Esophagus (tissue), 2 donors: ENCODE results near the gene MAGEB4. TPM values are rescaled to one million over a fixed set of nuclear protein-coding genes. Genes with fewer than 3 reads are reported as not detected.
"Not testable (repeated sequence)": the region's sequence is repeated elsewhere in the genome, so short reads cannot be mapped to it uniquely, and the experiment has no call there.

Source experiments
- H3K27ac ChIP-seq, 2 donors: one replicate each; pipeline ENCODE4 v1.5.1; 2013; ENCODE audit warnings: low read depth in 2 of 2, mild to moderate bottlenecking in 2 of 2, inconsistent platforms in 1 of 2, low read length in 1 of 2, moderate library complexity in 1 of 2
- H3K27me3 ChIP-seq, 2 donors: one replicate each; pipeline ENCODE4 v1.6.1; 2013; ENCODE audit warnings: low read length in 2 of 2, control low read depth in 1 of 2, mild to moderate bottlenecking in 1 of 2; ENCODE audit not compliant: insufficient read depth in 2 of 2, control insufficient read depth in 1 of 2
- H3K36me3 ChIP-seq, 2 donors: one replicate each; pipeline ENCODE4 v1.6.1; 2013; ENCODE audit warnings: low read length in 1 of 2; ENCODE audit not compliant: control insufficient read depth in 2 of 2, insufficient read depth in 2 of 2
- H3K4me1 ChIP-seq, 2 donors: one replicate each; pipeline ENCODE4 v1.6.1; 2013; ENCODE audit warnings: low read length in 1 of 2; ENCODE audit not compliant: control insufficient read depth in 2 of 2, insufficient read depth in 2 of 2
- H3K4me3 ChIP-seq, 2 donors: one replicate each; pipeline ENCODE4 v1.5.1; 2013; ENCODE audit warnings: low read length in 2 of 2, mild to moderate bottlenecking in 2 of 2, low read depth in 1 of 2, moderate library complexity in 1 of 2
- H3K9me3 ChIP-seq, 2 donors: one replicate each; pipeline ENCODE4 v1.6.1; 2013; ENCODE audit warnings: mild to moderate bottlenecking in 2 of 2, low read depth in 1 of 2, low read length in 1 of 2, moderate library complexity in 1 of 2; ENCODE audit not compliant: control insufficient read depth in 2 of 2, insufficient read depth in 1 of 2
- WGBS, 2 donors: extraction: QIAGEN DNeasy Blood & Tissue Kit; methylation state at CpG; one replicate each; pipeline ENCODE4 v1.1.7; 2013; 5-methylcytosine and 5-hydroxymethylcytosine counted together
- polyA plus RNA-seq, 2 donors: library from polyadenylated mRNA; stranded (reverse); fragments of 200-250 nt; gene quantifications; one replicate each; pipeline ENCODE4 v1.2.3, GENCODE V29; 2013
- donor health status: healthy with polysubstance abuse.
- donor health status: Bipolar disorder and iron deficiency.

MAGEB4 gene, protein sequence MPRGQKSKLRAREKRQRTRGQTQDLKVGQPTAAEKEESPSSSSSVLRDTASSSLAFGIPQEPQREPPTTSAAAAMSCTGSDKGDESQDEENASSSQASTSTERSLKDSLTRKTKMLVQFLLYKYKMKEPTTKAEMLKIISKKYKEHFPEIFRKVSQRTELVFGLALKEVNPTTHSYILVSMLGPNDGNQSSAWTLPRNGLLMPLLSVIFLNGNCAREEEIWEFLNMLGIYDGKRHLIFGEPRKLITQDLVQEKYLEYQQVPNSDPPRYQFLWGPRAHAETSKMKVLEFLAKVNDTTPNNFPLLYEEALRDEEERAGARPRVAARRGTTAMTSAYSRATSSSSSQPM
- not detected for polyA plus RNA-seq

DNA sequence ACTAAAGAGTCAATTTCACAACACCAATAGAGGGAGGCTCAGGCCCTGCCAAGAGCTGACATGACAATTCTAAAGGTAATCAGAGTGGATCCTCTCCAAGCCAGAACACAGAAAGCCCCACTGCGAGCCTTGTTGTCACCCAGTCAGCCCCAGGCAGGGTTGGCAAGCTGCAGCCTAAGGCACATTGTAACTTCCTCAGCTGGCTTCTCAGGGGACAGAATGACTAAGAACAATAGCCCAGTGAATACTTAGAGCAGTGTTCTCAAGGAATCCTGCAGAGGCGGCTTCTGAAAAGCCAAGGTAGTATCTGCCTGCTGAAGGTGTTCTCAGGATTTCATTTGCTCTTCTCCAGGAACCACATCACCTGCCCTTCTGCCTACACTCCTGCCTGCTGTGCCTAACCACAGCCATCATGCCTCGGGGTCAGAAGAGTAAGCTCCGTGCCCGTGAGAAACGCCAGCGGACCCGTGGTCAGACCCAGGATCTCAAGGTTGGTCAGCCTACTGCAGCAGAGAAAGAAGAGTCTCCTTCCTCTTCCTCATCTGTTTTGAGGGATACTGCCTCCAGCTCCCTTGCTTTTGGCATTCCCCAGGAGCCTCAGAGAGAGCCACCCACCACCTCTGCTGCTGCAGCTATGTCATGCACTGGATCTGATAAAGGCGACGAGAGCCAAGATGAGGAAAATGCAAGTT lies at the start of gene MAGEB4:
MAGEB4 (plus strand) TSS at position 277 of the 692 bp plus-strand sequence; CDS start at position 413, 136 bp downstream.
- Histone ChIP-seq H3K27ac (no peak within 1 kb of the TSS), H3K9me3 (peaks cover 0 to 4% of the 10 kb centered on the region in 2 donors), H3K36me3 (no peaks in the 10 kb centered on the region), H3K4me1 (no peaks in the 10 kb centered on the region), H3K4me3 (no peak within 1 kb of the TSS), H3K27me3 (no peaks in the 10 kb centered on the region)
- WGBS, 2 donors, result 81 to 83% methylated on average over 10 of the region's 10 CpGs

DNA sequence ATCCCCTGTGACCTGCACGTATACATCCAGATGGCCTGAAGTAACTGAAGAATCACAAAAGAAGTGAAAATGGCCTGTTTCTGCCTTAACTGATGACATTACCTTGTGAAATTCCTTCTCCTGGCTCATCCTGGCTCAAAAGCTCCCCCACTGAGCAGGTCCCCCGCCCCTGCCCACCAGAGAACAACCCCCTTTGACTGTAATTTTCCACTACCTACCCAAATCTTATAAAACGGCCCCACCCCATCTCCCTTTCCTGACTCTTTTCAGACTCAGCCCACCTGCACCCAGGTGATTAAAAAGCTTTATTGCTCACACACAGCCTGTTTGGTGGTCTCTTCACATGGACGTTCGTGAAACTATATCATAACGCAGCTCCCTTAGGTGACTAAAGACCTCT lies 47.9 kb upstream of the MAGEB4 start:
- H3K4me3 ChIP-seq, H3K9me3 ChIP-seq, H3K4me1 ChIP-seq, H3K36me3 ChIP-seq, H3K27me3 ChIP-seq, H3K27ac ChIP-seq: not testable (repeated sequence)
- 49 to 55% methylated on average over 6 of the region's 6 CpGs for whole genome bisulfite sequencing, 2 donors

DNA sequence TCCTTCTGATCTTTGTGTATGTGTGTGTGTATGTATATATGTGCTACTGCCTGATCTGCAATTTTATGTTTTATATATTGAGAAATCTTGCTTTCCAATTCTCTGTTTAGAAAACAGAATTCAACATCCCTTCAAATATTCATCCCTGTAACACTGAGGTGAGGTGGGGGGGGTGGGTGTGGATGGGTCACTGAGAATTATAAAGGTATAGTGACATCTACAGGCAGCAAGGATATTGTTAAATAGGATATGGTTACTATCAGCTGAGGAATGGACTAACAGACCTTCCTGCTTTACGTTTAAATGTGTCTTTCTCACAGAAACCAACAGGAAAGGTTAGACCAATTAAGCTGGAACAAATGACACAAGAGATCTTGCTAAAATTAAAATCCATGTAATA lies 45.5 kb upstream of the MAGEB4 start:
- Histone ChIP-seq H3K27ac (no peak overlapping the region), H3K36me3 (no peaks in the 10 kb centered on the region), H3K9me3 (no peaks in the 10 kb centered on the region), H3K4me1 (no peaks in the 10 kb centered on the region), H3K4me3 (no peak overlapping the region), H3K27me3 (no peaks in the 10 kb centered on the region)
- whole genome bisulfite sequencing, 2 donors, result 13 to 14% methylated on average over 1 of the region's 1 CpG

DNA sequence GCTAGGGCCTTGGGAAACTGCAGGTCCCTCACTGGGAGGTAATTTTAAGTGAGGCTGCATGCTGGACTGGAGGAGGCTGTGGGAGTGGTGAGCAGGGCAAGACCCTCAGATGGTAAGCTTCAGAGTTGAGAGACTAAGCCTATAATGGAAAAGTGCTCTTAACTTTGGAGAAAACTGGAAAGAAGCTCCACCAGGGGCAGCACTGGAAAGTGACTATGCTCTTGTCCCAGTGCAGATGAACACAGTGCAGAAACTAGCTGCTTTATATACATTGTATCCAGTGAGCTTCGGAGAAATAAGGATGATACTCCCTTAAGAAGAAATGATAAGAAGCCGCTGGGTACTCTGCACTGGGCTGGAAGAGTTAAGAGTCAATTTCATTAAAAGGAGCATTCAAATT lies 29.6 kb upstream of the MAGEB4 start:
- Histone ChIP-seq H3K36me3 (no peaks in the 10 kb centered on the region), H3K4me1 (no peaks in the 10 kb centered on the region), H3K9me3 (peaks cover 0 to 3% of the 10 kb centered on the region in 2 donors), H3K4me3 (no peak overlapping the region), H3K27me3 (no peaks in the 10 kb centered on the region), H3K27ac (no peak overlapping the region)
- 74 to 84% methylated on average over 2 of the region's 2 CpGs for WGBS, 2 donors

DNA sequence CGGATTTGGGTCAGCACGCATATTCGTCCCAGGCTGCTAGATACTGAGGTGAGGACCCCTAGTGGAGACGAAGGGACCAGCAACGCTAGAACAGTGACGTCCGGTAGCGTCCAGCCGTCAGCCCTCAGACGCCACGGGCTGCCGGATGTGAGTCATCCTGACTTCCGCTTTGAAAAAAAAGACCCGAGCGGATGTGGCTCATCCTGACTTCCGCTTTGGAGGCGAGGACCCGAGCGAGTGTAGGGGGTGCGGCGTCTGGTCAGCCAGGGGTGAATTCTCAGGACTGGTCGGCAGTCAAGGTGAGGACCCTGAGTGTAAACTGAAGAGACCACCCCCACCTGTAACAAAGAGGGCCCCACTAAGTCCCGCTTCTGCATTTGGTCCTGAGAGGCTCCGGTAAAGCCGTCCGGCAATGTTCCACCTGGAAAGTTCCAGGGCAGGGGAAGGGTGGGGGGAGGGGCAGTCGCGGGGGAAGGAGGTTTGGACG lies 26.4 kb upstream of the MAGEB4 start, which contains the start of gene MAGEB2:
MAGEB2 (plus strand) TSS at position 207 of the 487 bp plus-strand sequence. CDS start 3,018 bp downstream, outside the sequence.
- Histone ChIP-seq H3K27ac (no peak within 1 kb of the TSS), H3K4me3 (no peak within 1 kb of the TSS), H3K27me3 (no peaks in the 10 kb centered on the region), H3K4me1 (no peaks in the 10 kb centered on the region), H3K36me3 (no peaks in the 10 kb centered on the region), H3K9me3 (peaks cover 0 to 3% of the 10 kb centered on the region in 2 donors)
- 85 to 93% methylated on average over 29 of the region's 29 CpGs for WGBS, 2 donors

DNA sequence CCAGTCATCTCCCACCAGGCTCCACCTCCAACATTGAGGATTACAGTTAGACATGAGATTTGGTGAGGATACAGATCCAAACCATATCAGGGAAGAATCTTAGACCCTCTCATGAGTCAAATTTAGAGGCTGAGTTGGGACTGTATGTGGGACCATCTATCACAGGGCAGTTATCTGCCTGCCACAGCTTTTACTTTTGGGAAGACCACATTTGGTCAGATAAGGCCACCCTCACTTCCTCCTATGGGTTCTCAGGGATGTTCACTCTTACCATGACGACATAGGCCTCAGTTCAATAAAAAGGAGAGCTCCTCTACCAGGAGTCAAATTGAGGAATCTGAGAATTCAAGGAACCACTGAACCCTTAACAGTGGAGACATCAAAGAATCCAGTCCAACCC lies 24.3 kb upstream of the MAGEB4 start:
- H3K4me3 ChIP-seq, result no peak overlapping the region
- WGBS, 2 donors, result 22 to 63% methylated on average over 1 of the region's 1 CpG
- H3K27ac ChIP-seq, result no peak overlapping the region
- H3K4me1 ChIP-seq, result no peaks in the 10 kb centered on the region
- H3K36me3 ChIP-seq, result no peaks in the 10 kb centered on the region
- no peaks in the 10 kb centered on the region for H3K27me3 ChIP-seq
- no peaks in the 10 kb centered on the region for H3K9me3 ChIP-seq

DNA sequence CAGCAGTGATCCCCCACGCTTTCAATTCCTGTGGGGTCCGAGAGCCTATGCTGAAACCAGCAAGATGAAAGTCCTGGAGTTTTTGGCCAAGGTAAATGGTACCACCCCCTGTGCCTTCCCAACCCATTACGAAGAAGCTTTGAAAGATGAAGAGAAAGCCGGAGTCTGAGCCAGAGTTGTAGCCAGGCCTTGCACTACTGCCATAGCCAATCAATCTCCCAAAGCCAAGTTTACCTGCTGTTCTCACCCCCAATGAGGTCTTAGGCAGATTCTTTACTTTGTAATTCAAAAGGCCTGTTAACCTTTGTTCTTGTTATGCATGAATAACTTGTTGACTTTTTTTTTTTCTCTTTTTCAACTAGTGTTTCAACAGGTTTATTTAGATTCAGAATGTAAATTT lies 22.4 kb upstream of the MAGEB4 start:
- Histone ChIP-seq H3K36me3 (no peaks in the 10 kb centered on the region), H3K27me3 (no peaks in the 10 kb centered on the region), H3K27ac (no peak overlapping the region), H3K4me1 (no peaks in the 10 kb centered on the region), H3K9me3 (no peaks in the 10 kb centered on the region), H3K4me3 (no peak overlapping the region)
- WGBS, 2 donors, result 68 to 73% methylated on average over 4 of the region's 4 CpGs

DNA sequence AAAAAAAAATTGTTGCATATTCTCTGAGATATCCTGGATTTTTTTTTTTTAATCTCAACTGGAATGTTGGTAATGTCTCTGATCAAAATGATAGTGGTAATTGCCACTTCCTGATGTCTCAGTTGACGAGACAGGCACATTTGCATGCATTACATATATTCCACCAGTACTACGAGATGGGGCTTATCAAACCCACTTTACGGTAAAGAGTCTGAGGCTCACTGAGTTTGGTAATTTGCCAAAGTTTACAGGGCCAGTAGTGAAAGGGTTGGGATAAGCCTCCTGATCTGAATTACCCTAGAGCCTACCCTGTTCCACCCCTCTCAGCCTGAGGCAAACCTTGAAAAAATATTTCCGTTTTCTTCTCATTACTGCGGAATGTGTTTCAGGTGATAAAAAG lies 21.1 kb upstream of the MAGEB4 start:
- no peak overlapping the region for H3K27ac ChIP-seq
- H3K4me1 ChIP-seq, result no peaks in the 10 kb centered on the region
- H3K27me3 ChIP-seq, result no peaks in the 10 kb centered on the region
- H3K4me3 ChIP-seq, result no peak overlapping the region
- WGBS, 2 donors, result 81 to 84% methylated on average over 5 of the region's 5 CpGs
- no peaks in the 10 kb centered on the region for H3K9me3 ChIP-seq
- no peaks in the 10 kb centered on the region for H3K36me3 ChIP-seq

DNA sequence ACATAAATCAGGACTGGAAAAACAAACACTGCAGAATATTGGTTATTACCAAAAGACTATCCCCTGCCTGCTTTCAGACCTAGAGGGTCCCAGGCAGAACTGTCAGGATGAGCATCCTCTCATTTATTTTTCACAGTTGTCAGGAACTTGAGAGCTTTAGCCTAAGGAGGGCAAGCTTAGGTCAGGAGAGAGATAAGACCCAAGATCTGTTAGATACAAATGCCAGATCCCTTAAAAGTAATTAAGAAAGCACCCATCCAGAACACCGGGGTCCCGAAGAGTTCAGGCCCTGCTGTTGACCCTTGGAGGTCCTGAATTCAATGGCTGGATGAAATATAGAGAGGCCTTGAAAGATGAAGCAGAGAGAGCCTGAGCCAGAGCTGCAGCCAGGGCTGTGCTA lies 17.3 kb upstream of the MAGEB4 start:
- H3K27me3 ChIP-seq, result no peaks in the 10 kb centered on the region
- no peaks in the 10 kb centered on the region for H3K9me3 ChIP-seq
- 47 to 51% methylated on average over 2 of the region's 2 CpGs for WGBS, 2 donors
- H3K4me3 ChIP-seq, result no peak overlapping the region
- no peaks in the 10 kb centered on the region for H3K4me1 ChIP-seq
- no peak overlapping the region for H3K27ac ChIP-seq
- no peaks in the 10 kb centered on the region for H3K36me3 ChIP-seq
